CD4-positive, alpha-beta memory T cell (primary cell): Measurements from ENCODE around the gene C10orf90. TPM values are rescaled to one million over a fixed set of nuclear protein-coding genes. Genes with fewer than 3 reads are reported as not detected.
A peak's percentile ranks its signal among the peaks of the same experiment; 100 is the strongest.

Experiments used
- CTCF ChIA-PET: fragments of 350-600 bp; sonication (Branson Sonifier 250); formaldehyde crosslinking; loops from one replicate; lab custom pipeline; 2021; ENCODE audit warnings: inconsistent platforms; ENCODE audit not compliant: partially characterized antibody; lab: Charles Lee
- POLR2A ChIA-PET: fragments of 350-600 bp; sonication (Branson Sonifier 250); formaldehyde crosslinking; loops from one replicate; lab custom pipeline; 2021; ENCODE audit not compliant: partially characterized antibody; lab: Charles Lee
- DNase-seq, 5 donors: peaks; one replicate each; pipeline versions ENCODE4 v3.0.0 to v3.0.0-alpha.2; 2020 to 2022; ENCODE audit warnings: mixed read lengths in 1 of 5
- H3K27ac ChIP-seq: one replicate; pipeline ENCODE4 v1.7.0; 2013; ENCODE audit warnings: low read depth, low read length
- H3K27me3 ChIP-seq: 2 replicates; pipeline ENCODE4 v1.7.0; 2013; ENCODE audit warnings: mild to moderate bottlenecking, low read length, moderate library complexity; ENCODE audit not compliant: insufficient read depth
- H3K36me3 ChIP-seq: 2 replicates; pipeline ENCODE4 v1.7.0; 2013; ENCODE audit warnings: mild to moderate bottlenecking, low read length, moderate library complexity; ENCODE audit not compliant: insufficient read depth
- H3K4me1 ChIP-seq: 2 replicates; pipeline ENCODE4 v1.7.0; 2013; ENCODE audit warnings: mild to moderate bottlenecking, low read length, moderate library complexity; ENCODE audit not compliant: insufficient read depth
- H3K4me3 ChIP-seq, 2 donors: one replicate each; pipeline ENCODE4 v1.7.0; 2013; ENCODE audit warnings: low read length in 2 of 2, mild to moderate bottlenecking in 1 of 2
- H3K9me3 ChIP-seq, 2 donors: one replicate each; pipeline ENCODE4 v1.7.0; 2013; ENCODE audit warnings: low read length in 2 of 2, control low read depth in 1 of 2; ENCODE audit not compliant: control insufficient read depth in 1 of 2
- H3K27ac Mint-ChIP-seq, 7 donors: one replicate each; pipeline ENCODE4 v1.8.0; 2020 to 2021; ENCODE audit warnings: mixed read lengths in 7 of 7, mild to moderate bottlenecking in 6 of 7, inconsistent platforms in 3 of 7, moderate library complexity in 3 of 7
- H3K27me3 Mint-ChIP-seq, 2 donors: one replicate each; pipeline ENCODE4 v1.8.0; 2020 to 2021; ENCODE audit warnings: mixed read lengths in 2 of 2
- H3K36me3 Mint-ChIP-seq, 2 donors: one replicate each; pipeline ENCODE4 v1.8.0; 2020 to 2021; ENCODE audit warnings: mixed read lengths in 2 of 2, inconsistent platforms in 1 of 2, mild to moderate bottlenecking in 1 of 2
- H3K4me1 Mint-ChIP-seq, 4 donors: one replicate each; pipeline ENCODE4 v1.8.0; 2020 to 2021; ENCODE audit warnings: mixed read lengths in 4 of 4, mild to moderate bottlenecking in 1 of 4
- H3K4me3 Mint-ChIP-seq, 8 donors: one replicate each; pipeline ENCODE4 v1.8.0; 2020 to 2021; ENCODE audit warnings: mixed read lengths in 8 of 8, mild to moderate bottlenecking in 7 of 8, moderate library complexity in 6 of 8, inconsistent platforms in 3 of 8
- H3K9me3 Mint-ChIP-seq, 8 donors: one replicate each; pipeline ENCODE4 v1.8.0; 2020 to 2021; ENCODE audit warnings: mixed read lengths in 8 of 8, mild to moderate bottlenecking in 5 of 8, inconsistent platforms in 3 of 8, moderate library complexity in 1 of 8
- intact Hi-C: fragments of 100-400 bp; cut with micrococcal nuclease; formaldehyde crosslinking; loops from one replicate; pipeline ENCODE4 v1.15.1; 2023
- polyA plus RNA-seq, 2 donors: library from polyadenylated mRNA; unstranded; fragments of 300-500 nt; fragmentation: Illumina TruSeq; gene quantifications; one replicate each; pipeline ENCODE4 v1.2.3, GENCODE V29; 2021
- total RNA-seq, 2 experiments: library from RNA; stranded (reverse); gene quantifications; one replicate each; pipeline ENCODE4 v1.2.3, GENCODE V29; 2021

The C10orf90 gene
- total and polyA plus RNA-seq, 4 experiments from 2014 or later: not detected

GRCh38 chr10:126417220-126417825, 253.2 kb downstream of the C10orf90 start:
- Mint-ChIP-seq H3K27me3 (no peaks in the 10 kb centered on the region), H3K4me3 (no peak overlapping the region), H3K36me3 (no peaks in the 10 kb centered on the region), H3K4me1 (peaks cover 0 to 8% (median under 1%) of the 10 kb centered on the region in 4 donors), H3K27ac (no peak overlapping the region), H3K9me3 (peaks cover 0 to 12% (median 5%) of the 10 kb centered on the region in 8 donors)
- intact Hi-C loops: no loop called here
- Histone ChIP-seq H3K4me3 (no peak overlapping the region), H3K27me3 (no peaks in the 10 kb centered on the region), H3K9me3 (no peaks in the 10 kb centered on the region), H3K4me1 (no peaks in the 10 kb centered on the region), H3K27ac (no peak overlapping the region), H3K36me3 (no peaks in the 10 kb centered on the region)
- DNase-seq: no peak
- CTCF ChIA-PET: no interaction called here
- POLR2A ChIA-PET: no interaction called here

- Mint-ChIP-seq H3K4me1 (no peaks in the 10 kb centered on the region), H3K4me3 (peak overlapping the region in 1 of 8 donors; percentile 2), H3K27me3 (peaks cover 0 to 2% of the 10 kb centered on the region in 2 donors), H3K36me3 (no peaks in the 10 kb centered on the region), H3K27ac (no peak overlapping the region), H3K9me3 (peaks cover 0 to 4% (median 0%) of the 10 kb centered on the region in 8 donors)
- no peaks in the 10 kb centered on the region for H3K27me3 ChIP-seq
- no peaks in the 10 kb centered on the region for H3K9me3 ChIP-seq
- ChIA-PET POLR2A (no interaction called here), CTCF (no interaction called here)
- DNase-seq: no peak
- H3K4me1 ChIP-seq: no peaks in the 10 kb centered on the region
- H3K4me3 ChIP-seq: no peak overlapping the region
- no peak overlapping the region for H3K27ac ChIP-seq
- no peaks in the 10 kb centered on the region for H3K36me3 ChIP-seq
- intact Hi-C loops: no loop called here
These were observed 260.7 kb downstream of the C10orf90 start for GRCh38 chr10:126409821-126410220.

GRCh38 chr10:126408953-126409641, 261.4 kb downstream of the C10orf90 start:
- H3K9me3 Mint-ChIP-seq: peaks cover 0 to 4% (median 0%) of the 10 kb centered on the region in 8 donors
- H3K4me1 Mint-ChIP-seq: no peaks in the 10 kb centered on the region
- ChIA-PET CTCF (no interaction called here), POLR2A (no interaction called here)
- Histone ChIP-seq H3K36me3 (no peaks in the 10 kb centered on the region), H3K27ac (no peak overlapping the region), H3K27me3 (no peaks in the 10 kb centered on the region), H3K4me3 (no peak overlapping the region), H3K4me1 (no peaks in the 10 kb centered on the region), H3K9me3 (no peaks in the 10 kb centered on the region)
- peaks cover 0 to 2% of the 10 kb centered on the region in 2 donors for H3K27me3 Mint-ChIP-seq
- no peak overlapping the region for H3K4me3 Mint-ChIP-seq
- H3K36me3 Mint-ChIP-seq: no peaks in the 10 kb centered on the region
- H3K27ac Mint-ChIP-seq: no peak overlapping the region
- no peak for DNase-seq
- intact Hi-C loops: no loop called here

DNA sequence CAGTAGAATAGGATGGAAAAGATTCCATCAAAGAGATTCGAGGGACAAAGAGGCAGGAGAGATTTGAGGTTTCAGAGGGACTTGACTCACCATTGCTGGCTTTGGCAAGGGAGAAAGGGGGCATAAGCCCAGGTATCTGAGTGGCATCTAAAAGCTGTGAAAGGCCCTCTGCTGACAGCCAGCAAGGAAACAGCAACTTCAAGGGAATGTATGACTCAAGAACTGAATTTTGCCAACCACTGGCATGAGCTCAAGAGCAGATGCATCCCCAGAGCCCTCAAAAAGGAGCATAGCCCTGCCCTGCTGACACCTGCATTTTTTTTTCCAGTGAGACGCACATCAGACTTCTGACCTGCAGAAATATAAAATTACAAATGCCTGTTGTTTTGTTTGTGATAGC, 262.7 kb downstream of the C10orf90 start:
- no peak overlapping the region for H3K27ac Mint-ChIP-seq
- peaks cover 0 to 4% (median 0%) of the 10 kb centered on the region in 8 donors for H3K9me3 Mint-ChIP-seq
- no peak overlapping the region for H3K4me3 Mint-ChIP-seq
- Histone ChIP-seq H3K4me3 (no peak overlapping the region), H3K27ac (no peak overlapping the region), H3K27me3 (no peaks in the 10 kb centered on the region), H3K9me3 (no peaks in the 10 kb centered on the region), H3K4me1 (no peaks in the 10 kb centered on the region), H3K36me3 (no peaks in the 10 kb centered on the region)
- no peaks in the 10 kb centered on the region for H3K4me1 Mint-ChIP-seq
- intact Hi-C loops: no loop called here
- H3K27me3 Mint-ChIP-seq: peaks cover 0 to 2% of the 10 kb centered on the region in 2 donors
- CTCF ChIA-PET: no interaction called here
- no peak for DNase-seq
- POLR2A ChIA-PET: no interaction called here
- H3K36me3 Mint-ChIP-seq: no peaks in the 10 kb centered on the region

GRCh38 chr10:126405239-126405775, 265.2 kb downstream of the C10orf90 start:
- H3K36me3 ChIP-seq: no peaks in the 10 kb centered on the region
- CTCF ChIA-PET: no interaction called here
- Mint-ChIP-seq H3K4me1 (no peaks in the 10 kb centered on the region), H3K36me3 (no peaks in the 10 kb centered on the region), H3K4me3 (no peak overlapping the region), H3K27ac (no peak overlapping the region), H3K9me3 (peaks cover 0 to 4% (median 0%) of the 10 kb centered on the region in 8 donors), H3K27me3 (peaks cover 0 to 2% of the 10 kb centered on the region in 2 donors)
- no peaks in the 10 kb centered on the region for H3K27me3 ChIP-seq
- H3K9me3 ChIP-seq: no peaks in the 10 kb centered on the region
- no peak for DNase-seq
- no peak overlapping the region for H3K27ac ChIP-seq
- intact Hi-C loops: no loop called here
- POLR2A ChIA-PET: no interaction called here
- H3K4me1 ChIP-seq: no peaks in the 10 kb centered on the region
- H3K4me3 ChIP-seq: no peak overlapping the region

GRCh38 chr10:126402721-126403695, 267.5 kb downstream of the C10orf90 start:
- Histone ChIP-seq H3K4me3 (no peak overlapping the region), H3K27me3 (no peaks in the 10 kb centered on the region), H3K9me3 (no peaks in the 10 kb centered on the region), H3K4me1 (no peaks in the 10 kb centered on the region), H3K36me3 (no peaks in the 10 kb centered on the region), H3K27ac (no peak overlapping the region)
- H3K36me3 Mint-ChIP-seq: no peaks in the 10 kb centered on the region
- DNase-seq: no peak
- H3K27ac Mint-ChIP-seq: no peak overlapping the region
- peaks cover 0 to 5% (median 0%) of the 10 kb centered on the region in 4 donors for H3K4me1 Mint-ChIP-seq
- intact Hi-C loops: no loop called here
- no peak overlapping the region for H3K4me3 Mint-ChIP-seq
- H3K27me3 Mint-ChIP-seq: no peaks in the 10 kb centered on the region
- POLR2A ChIA-PET: no interaction called here
- peaks cover 0 to 4% (median 0%) of the 10 kb centered on the region in 8 donors for H3K9me3 Mint-ChIP-seq
- CTCF ChIA-PET: no interaction called here

DNA sequence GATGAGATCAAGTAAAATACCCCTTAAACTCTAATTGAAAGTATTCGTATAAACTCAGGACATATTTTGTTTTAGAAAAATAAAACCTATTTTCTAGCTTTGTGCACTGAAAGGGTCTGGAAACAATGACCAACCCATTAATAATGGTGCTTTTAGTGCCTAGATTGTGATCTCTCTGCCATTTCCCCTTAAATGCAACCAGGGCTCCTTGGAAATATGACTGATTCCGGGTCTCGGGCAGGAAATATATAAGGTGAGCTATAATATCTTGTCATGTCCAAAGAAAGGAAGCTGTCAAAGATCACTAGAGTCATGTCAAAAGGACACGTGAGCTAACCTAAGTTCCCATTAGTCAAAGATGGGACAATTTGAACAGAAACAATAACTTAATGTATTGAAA, 269.9 kb downstream of the C10orf90 start:
- ChIA-PET CTCF (no interaction called here), POLR2A (no interaction called here)
- Histone ChIP-seq H3K4me1 (no peaks in the 10 kb centered on the region), H3K27ac (no peak overlapping the region), H3K27me3 (no peaks in the 10 kb centered on the region), H3K4me3 (no peak overlapping the region), H3K9me3 (no peaks in the 10 kb centered on the region), H3K36me3 (no peaks in the 10 kb centered on the region)
- DNase-seq: no peak
- Mint-ChIP-seq H3K27me3 (no peaks in the 10 kb centered on the region), H3K4me3 (no peak overlapping the region), H3K36me3 (no peaks in the 10 kb centered on the region), H3K9me3 (peaks cover 0 to 15% (median 1%) of the 10 kb centered on the region in 8 donors), H3K27ac (no peak overlapping the region), H3K4me1 (peaks cover 0 to 8% (median 0%) of the 10 kb centered on the region in 4 donors)
- intact Hi-C loops: no loop called here
